ENCODE measurements around the gene CARD14.

Gene CARD14

DNA sequence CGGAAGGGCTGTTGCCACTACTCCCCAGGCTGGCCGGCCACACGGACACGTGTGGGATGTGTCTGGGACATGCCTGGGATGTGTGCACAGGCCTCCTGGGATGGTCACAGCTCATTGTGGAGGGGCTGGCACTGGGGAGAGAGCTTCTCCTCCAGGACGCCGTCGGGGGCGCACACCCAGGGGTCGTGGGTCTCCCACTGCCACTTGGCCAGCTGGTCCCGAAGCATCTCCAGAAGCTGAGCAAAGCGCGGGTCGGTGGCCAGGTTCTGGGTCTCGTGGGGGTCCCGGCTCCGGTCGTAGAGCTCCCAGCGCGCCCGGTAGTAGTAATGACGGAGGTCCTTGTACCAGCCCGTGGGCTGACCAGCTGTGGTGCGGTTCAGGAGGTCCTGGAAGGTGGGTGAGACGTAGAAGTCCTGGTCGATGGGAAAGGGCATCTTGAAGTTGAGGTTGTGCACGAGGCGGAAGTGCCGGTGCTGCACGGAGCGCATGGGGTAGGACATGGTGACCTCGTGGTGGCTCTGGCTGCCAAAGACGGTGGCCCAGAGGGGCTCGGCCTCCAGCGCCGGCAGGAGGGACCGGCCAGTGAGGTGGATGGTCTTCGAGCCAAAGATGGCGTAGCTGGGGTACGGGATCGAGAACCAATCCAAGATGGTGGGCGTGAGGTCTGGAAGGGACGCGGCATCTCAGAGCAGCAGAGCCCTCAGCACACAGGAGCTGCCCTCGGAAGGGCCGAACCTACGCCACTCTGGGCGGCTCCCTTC, 40.7 kb downstream of the CARD14 start:
- DNase-seq (ENCODE audit: low read depth in 1 of 2, low spot score in 1 of 2), result no peak

DNA sequence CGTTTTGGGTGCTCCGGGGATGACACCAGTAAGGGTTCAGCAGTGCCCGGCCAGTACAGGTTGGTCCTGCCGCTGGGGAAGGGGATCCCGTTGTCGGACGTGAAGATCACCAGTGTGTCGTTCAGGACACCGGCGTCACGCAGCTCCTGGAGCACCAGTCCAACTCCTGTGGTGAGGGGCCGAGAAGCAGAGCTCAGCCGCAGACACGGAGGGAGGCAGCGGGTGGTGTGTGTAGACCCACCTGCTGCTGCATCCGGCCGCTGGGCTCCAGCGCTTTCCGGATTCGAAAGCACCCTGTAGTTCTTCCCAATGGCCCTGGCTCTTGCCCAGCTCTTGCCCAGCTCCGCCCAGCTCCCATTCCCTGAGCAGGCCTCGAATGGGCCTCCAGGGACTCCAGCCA, 42.3 kb downstream of the CARD14 start:
- no peak for DNase-seq (ENCODE audit: low read depth in 1 of 2, low spot score in 1 of 2)

DNA sequence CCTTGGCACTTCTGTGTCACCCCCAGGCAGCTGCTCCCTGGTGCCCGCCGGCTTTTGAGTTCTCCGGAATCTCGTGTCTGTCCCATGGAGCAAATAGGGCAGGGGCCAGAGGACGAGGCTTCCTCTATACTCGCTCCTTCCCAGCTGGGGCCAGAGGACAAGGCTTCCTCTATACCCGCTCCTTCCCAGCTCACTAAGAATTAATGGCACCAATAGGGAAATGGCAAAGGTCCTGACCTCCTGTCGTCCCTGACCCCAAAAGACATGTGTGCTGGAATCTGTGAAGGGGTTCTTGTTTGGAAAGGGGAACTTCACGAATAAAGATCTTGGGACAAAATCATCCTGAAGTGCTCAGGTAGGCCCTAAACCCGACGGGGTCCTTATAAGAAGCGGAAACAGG, 42.7 kb downstream of the CARD14 start:
- no peak for DNase-seq (ENCODE audit: low read depth in 1 of 2, low spot score in 1 of 2)

GRCh38 chr17:80212962-80213642, 43.3 kb downstream of the CARD14 start:
- no peak for DNase-seq (ENCODE audit: low read depth in 1 of 2, low spot score in 1 of 2)

DNA sequence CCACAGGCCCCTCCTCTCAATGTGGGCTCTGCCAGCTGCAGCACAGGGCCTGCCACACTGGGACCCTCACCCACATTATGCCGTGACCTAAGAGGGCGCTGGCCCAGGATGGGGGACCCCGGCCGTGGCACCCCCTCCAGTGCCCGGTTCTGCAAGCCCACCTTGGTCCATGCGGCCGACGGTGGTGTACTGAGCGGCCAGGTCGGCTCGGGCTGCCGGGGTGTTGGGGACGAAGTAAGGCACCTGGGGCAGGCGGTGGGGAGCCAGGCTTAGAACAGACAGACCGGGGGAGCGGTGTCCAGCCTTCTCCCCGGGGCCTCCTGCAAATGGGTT, 43.8 kb downstream of the CARD14 start:
- DNase-seq (ENCODE audit: low read depth in 1 of 2, low spot score in 1 of 2), result no peak

- no peak for DNase-seq (ENCODE audit: low read depth in 1 of 2, low spot score in 1 of 2)
Measured at GRCh38 chr17:80214012-80214877, 44.4 kb downstream of the CARD14 start.

- no peak for DNase-seq (ENCODE audit: low read depth in 1 of 2, low spot score in 1 of 2)
Measured at GRCh38 chr17:80214878-80215210, 45.0 kb downstream of the CARD14 start.

DNA sequence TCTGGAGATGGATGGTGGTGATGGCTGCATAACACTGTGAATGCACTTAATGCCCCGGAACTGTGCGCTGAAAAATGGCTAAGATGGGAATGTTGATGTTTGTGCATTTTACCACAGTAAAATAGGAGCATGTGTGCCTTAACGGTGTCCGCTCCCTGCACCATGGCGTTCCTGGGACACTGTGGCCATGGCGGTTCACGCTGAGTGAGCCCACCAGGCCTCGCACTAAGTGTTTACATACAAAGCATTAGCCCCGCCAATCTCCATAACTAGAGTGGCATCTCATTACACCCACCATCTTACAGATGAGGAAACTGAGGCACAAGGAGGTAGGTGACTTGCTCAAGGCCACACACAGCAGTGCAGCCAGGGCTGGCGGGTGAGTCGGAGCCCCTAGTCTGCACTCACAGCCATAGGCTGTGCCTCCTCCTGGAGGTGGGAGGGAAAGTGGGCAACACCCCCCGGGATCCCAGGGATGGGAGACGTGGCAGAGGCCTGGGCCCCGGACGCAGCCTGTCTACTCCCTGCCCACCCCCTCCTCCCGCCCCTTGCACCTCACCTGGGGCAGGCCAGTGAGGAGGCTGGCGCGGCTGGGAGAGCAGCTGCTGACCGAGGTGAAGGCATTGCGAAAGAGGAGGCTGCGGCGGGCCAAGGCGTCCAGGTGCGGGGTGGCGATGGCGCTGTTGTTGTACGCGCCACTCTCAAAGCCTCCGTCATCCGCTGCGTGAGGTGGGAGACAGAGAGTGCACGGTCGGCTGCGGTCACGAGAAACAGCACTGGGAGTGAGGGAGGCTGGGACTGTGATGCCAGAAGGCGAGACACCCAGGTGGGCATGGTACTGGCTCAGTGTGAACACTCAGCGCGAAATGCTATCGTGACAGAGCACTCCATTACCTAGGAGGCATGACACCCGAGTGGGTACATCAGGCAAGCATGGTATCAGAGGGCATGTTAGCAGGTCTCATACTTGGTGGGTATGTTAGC, 46.9 kb downstream of the CARD14 start:
- DNase-seq (ENCODE audit: low read depth in 1 of 2, low spot score in 1 of 2), result no peak

DNA sequence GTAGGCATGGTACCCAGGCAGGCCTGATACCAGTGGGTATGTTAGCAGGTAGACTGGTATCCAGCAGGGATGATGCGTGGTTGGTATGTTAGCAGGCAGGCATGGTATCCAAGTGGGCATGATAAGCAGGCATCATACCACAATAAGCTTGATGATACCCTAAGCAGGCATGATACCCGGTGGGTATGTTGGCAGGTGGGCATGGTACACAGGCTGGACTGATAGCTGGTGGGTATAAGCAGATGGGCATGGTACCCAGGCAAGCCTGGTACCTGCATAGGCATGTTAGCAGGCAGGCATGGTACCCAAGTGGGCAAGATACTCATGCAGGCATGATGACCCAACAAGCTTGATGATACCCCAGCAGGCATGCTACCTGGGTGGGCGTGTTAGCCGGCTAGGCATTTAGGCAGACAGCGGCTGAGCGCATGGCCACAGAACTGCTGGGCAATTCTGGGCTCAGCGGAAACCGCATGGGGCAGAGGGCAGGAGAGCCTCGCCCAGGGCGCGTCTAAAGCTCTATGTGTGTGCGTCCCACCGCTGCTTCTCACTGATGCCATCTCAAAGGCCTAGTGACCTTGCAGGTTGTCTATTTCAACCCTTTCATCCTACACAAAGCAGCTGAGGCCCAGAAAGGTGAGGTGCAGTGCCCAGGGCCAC, 48.0 kb downstream of the CARD14 start:
- no peak for DNase-seq (ENCODE audit: low read depth in 1 of 2, low spot score in 1 of 2)

GRCh38 chr17:80218391-80218790, 48.6 kb downstream of the CARD14 start:
- no peak for DNase-seq (ENCODE audit: low read depth in 1 of 2, low spot score in 1 of 2)

GRCh38 chr17:80219013-80219762, 49.4 kb downstream of the CARD14 start:
- DNase-seq (ENCODE audit: low read depth in 1 of 2, low spot score in 1 of 2), result peak; percentile 90 to 96

GRCh38 chr17:80219763-80220053, 49.9 kb downstream of the CARD14 start:
- no peak for DNase-seq (ENCODE audit: low read depth in 1 of 2, low spot score in 1 of 2)

DNA sequence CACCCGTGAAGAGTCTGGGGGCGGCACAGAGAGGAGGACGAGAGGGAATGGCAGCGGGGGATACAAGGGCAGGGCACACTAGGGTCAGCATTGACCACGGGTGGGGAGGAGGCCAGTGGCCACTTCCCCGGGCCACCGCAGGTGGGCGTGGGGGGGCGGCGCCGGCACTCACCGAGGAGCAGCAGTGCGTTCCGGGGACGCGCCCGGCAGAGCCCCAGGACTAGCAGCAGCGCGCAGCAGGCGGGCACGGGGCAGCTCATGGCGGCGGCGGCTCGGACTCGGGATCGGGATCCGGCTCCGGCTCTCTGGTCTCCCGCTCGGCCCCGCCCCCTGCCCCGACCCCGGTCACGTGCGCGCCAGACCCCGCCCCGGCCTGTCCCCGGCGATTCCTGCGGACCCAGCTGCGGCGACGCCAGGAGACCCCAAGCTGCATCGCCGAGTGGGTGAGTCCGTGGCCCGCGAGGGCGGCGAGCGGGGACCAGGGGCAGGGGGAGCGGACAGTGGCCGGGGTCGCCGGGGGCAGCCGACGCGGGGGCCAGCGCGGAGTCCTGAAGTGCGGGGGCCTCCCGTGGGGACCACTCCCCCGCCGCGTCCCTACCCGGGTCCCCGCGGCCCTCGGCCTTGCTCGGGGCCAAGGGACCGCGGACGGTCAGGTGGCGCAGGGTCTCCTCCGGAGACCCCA, 50.4 kb downstream of the CARD14 start, which contains the start of the genes SGSH and SLC26A11:
Gene SGSH, minus strand, starts transcription at position 280 of the 682 bp plus-strand sequence. Its CDS starts 20 bp downstream, at position 260.
Gene SLC26A11, plus strand, starts transcription at position 374 of the 682 bp plus-strand sequence. CDS start 1,134 bp downstream, outside the sequence.
- DNase-seq (ENCODE audit: low read depth in 1 of 2, low spot score in 1 of 2), result peak; percentile 40 to 47

DNA sequence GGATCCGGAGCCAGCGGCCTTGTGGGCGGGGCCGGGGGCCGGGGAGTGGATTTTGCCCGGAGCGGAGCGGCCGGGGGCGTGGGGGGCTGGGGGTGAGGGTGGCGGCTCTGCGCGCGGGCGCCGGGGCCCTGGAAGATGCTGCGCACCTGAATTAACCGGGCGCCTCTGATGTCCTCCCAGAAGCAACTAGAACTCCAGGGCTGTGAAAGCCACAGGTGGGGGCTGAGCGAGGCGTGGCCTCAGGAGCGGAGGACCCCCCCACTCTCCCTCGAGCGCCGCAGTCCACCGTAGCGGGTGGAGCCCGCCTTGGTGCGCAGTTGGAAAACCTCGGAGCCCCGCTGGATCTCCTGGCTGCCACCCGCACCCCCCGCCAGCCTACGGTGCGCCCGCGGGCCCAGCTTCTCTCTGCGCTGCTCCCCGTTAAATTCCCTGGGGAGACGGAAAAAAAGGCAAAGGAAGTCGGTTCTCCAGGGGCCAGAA, 50.9 kb downstream of the CARD14 start:
- no peak for DNase-seq (ENCODE audit: low read depth in 1 of 2, low spot score in 1 of 2)

DNA sequence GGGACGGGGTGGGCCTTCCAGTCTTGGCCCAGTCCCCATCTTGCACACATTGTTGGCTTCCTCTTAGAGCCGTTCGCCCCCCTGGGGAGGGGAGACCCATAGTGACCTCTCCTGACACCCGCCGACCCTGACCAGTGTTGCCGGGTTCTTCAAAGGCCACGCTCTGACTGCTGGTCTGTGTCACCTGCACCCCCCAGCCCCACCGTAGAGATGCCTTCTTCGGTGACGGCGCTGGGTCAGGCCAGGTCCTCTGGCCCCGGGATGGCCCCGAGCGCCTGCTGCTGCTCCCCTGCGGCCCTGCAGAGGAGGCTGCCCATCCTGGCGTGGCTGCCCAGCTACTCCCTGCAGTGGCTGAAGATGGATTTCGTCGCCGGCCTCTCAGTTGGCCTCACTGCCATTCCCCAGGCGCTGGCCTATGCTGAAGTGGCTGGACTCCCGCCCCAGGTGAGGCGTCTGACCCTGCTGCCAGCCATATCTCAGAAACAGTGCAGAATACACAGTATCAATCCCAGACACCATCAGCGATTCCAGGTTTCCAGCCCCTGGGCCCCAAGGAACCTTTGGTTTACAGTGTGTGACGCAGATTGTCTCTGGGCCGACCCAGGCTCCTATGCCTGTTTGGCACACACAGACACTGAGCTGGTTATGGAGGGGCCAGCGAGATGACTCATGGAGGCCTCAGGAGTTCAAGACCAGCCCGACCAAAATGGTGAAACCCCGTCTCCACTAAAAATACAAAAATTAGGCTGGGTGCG, 51.7 kb downstream of the CARD14 start:
- DNase-seq (ENCODE audit: low read depth in 1 of 2, low spot score in 1 of 2), result no peak

GRCh38 chr17:80222376-80223141, 52.7 kb downstream of the CARD14 start:
- DNase-seq (ENCODE audit: low read depth in 1 of 2, low spot score in 1 of 2), result no peak

GRCh38 chr17:80223142-80223815, 53.4 kb downstream of the CARD14 start:
- no peak for DNase-seq (ENCODE audit: low read depth in 1 of 2, low spot score in 1 of 2)
